SK-N-MC (cell line): ENCODE results near the gene GAPT.

ENCODE experiments used
- DNase-seq: peaks from one replicate; pipeline ENCODE4 v3.0.0-alpha.2; 2011; ENCODE audit warnings: low read depth, low spot score
- H3K27ac ChIP-seq: fragments of 200-600 bp; sonication (generic); 2 replicates; pipeline ENCODE4 v1.5.1; 2016; ENCODE audit warnings: mixed run types
- H3K36me3 ChIP-seq: fragments of 200-600 bp; sonication (generic); 2 replicates; pipeline ENCODE4 v1.6.1; 2017; ENCODE audit warnings: antibody characterized with exemption, low read length, mixed read lengths; ENCODE audit not compliant: insufficient read depth
- H3K4me3 ChIP-seq: fragments of 200-600 bp; sonication (generic); 2 replicates; pipeline ENCODE4 v1.5.1; 2016
- H3K9ac ChIP-seq: fragments of 200-600 bp; sonication (generic); 2 replicates; pipeline ENCODE4 v1.8.0; 2017; ENCODE audit warnings: mixed run types, mixed read lengths; ENCODE audit not compliant: insufficient read length
- H3K9me3 ChIP-seq: fragments of 200-600 bp; sonication (generic); 2 replicates; pipeline ENCODE4 v1.6.1; 2017; ENCODE audit warnings: low read depth, mild to moderate bottlenecking, antibody characterized with exemption, low read length, moderate library complexity, mixed read lengths
- EZH2 ChIP-seq: fragments of 200-600 bp; sonication (generic); IDR thresholded peaks from one replicate; pipeline ENCODE4 v1.6.1; 2017; ENCODE audit warnings: antibody characterized with exemption
- FOXP2 ChIP-seq: optimal IDR thresholded peaks from 2 replicates; pipeline ENCODE3; 2011; ENCODE audit warnings: mild to moderate bottlenecking, moderate library complexity; ENCODE audit not compliant: insufficient read depth; ENCODE audit errors: extremely low read length, control extremely low read depth
- POLR2AphosphoS5 ChIP-seq: IDR thresholded peaks from 2 replicates; pipeline ENCODE4 v1.6.1; 2012; ENCODE audit warnings: mild to moderate bottlenecking, low read depth, low read length, borderline replicate concordance

GAPT gene

DNA sequence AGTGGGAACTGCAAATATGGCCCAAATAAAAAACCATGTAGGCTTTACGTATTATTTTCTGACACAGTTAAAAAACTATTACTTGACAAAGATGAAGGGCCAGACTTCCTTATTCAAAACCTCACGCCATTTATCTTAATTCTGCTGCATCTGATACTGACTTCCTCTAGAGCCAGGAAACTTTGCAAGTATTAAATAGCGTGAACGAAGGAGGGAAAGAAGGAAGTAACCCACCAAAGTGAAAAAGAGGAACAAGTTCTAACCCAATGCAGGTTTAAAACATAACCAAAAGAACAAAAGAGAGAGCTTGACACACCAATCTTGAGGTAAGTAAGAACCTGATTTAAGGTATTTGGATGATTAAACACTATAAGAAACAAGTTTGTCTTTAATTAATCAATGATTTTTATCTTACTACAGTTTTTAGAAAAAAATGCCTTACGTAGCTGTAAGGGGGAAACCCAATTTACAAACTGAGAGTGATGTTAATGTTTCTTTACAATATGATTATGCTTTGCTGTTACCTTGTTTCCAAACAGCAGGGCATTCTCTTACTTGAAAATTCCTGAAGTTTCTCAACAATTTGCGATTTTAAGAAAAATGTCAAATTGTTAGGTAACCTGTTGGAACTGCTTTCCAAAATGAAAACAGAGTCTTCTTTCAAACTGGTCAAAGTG lies at the start of gene GAPT:
TSS of gene GAPT (plus strand) at position 220 of the 677 bp plus-strand sequence. CDS start 3,102 bp downstream, outside the sequence.
- no peak for TF ChIP-seq POLR2AphosphoS5
- TF ChIP-seq EZH2, result no peak
- no peak for TF ChIP-seq FOXP2
- Histone ChIP-seq H3K9ac (no peak within 1 kb of the TSS), H3K4me3 (no peak within 1 kb of the TSS), H3K9me3 (no peaks in the 10 kb centered on the region), H3K36me3 (no peaks in the 10 kb centered on the region), H3K27ac (no peak within 1 kb of the TSS)
- DNase-seq, result no peak

DNA sequence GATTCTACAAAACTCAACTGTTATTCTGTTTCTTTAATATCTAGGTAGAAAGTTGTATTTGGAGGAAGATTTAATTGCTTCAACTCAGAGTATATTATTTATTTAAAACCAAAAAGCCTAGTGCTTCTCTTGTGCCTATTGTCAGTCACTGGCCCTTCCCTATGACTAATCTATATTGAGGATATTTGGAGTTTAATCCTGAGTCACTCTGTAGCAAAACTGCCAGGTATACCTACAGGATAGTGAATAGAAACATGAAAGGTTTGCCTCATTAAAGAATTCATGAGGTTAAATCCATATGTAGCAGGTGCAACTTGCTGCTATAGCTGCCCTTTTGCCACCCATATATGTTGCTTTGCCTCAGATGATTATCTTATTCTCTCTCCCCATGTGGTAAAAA lies 46.4 kb upstream of the GAPT start:
- TF ChIP-seq POLR2AphosphoS5 (no peak), FOXP2 (no peak), EZH2 (no peak)
- Histone ChIP-seq H3K9me3 (no peaks in the 10 kb centered on the region), H3K36me3 (no peaks in the 10 kb centered on the region), H3K9ac (no peak overlapping the region), H3K4me3 (no peak overlapping the region), H3K27ac (no peak overlapping the region)
- no peak for DNase-seq

DNA sequence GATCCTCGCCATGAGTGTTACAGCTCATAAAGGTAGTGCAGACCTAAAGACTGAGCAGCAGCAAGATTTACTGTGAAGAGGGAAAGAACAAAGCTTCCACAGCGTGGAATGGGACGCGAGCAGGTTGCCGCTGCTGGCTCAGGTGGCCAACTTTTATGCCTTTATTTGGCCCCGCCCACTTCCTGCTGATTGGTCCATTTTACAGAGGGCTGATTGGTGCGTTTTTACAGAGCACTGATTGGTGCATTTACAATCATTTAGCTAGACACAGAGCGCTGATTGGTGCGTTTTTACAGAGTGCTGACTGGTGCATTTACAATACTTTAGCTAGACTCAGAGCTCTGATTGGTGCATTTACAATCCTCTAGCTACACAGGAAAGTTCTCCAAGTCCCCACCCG lies 45.2 kb upstream of the GAPT start:
- Histone ChIP-seq H3K36me3 (no peaks in the 10 kb centered on the region), H3K4me3 (no peak overlapping the region), H3K9ac (no peak overlapping the region), H3K27ac (no peak overlapping the region), H3K9me3 (no peaks in the 10 kb centered on the region)
- no peak for DNase-seq
- TF ChIP-seq FOXP2 (no peak), POLR2AphosphoS5 (no peak), EZH2 (no peak)

DNA sequence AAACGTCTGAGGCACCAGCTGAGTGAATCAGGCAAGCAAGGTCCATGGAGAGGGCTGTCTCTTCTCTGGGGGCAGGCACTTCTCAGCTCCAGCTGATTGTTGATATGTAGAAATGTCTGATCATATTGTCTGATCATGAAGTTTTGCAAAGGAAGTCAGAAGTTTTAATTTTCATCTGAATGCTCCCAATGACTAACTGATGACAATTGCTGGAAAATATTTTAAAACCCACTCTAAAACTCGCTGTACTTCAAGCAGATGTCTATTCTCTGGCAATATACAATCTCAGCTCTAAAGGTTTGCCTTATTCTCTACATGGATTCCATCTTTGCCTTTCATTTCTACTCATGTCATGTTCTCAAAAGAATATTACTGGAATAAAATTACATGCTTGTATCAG lies 44.0 kb upstream of the GAPT start:
- Histone ChIP-seq H3K4me3 (no peak overlapping the region), H3K36me3 (no peaks in the 10 kb centered on the region), H3K27ac (no peak overlapping the region), H3K9me3 (no peaks in the 10 kb centered on the region), H3K9ac (no peak overlapping the region)
- TF ChIP-seq EZH2, result no peak
- TF ChIP-seq POLR2AphosphoS5, result no peak
- no peak for TF ChIP-seq FOXP2
- no peak for DNase-seq

DNA sequence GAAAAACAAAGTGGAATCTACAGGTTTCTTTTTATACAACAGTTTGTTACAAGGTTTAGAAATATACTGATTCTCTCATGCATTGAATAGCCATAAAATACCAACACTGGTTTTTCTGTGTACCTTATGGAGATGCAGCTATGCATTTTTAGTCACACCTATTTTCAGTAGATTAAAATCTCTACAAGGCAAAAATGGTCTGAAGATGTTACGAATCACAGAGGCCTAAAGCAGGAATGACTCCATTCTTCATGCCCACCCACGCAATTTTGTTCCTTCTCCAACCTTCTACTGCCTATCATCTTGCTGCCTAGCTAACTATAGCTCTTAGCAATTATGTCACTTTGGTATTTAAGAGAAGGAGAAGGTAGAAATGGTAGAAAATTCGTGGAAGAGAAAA lies 41.2 kb upstream of the GAPT start:
- DNase-seq, result no peak
- Histone ChIP-seq H3K36me3 (no peaks in the 10 kb centered on the region), H3K9me3 (no peaks in the 10 kb centered on the region)

DNA sequence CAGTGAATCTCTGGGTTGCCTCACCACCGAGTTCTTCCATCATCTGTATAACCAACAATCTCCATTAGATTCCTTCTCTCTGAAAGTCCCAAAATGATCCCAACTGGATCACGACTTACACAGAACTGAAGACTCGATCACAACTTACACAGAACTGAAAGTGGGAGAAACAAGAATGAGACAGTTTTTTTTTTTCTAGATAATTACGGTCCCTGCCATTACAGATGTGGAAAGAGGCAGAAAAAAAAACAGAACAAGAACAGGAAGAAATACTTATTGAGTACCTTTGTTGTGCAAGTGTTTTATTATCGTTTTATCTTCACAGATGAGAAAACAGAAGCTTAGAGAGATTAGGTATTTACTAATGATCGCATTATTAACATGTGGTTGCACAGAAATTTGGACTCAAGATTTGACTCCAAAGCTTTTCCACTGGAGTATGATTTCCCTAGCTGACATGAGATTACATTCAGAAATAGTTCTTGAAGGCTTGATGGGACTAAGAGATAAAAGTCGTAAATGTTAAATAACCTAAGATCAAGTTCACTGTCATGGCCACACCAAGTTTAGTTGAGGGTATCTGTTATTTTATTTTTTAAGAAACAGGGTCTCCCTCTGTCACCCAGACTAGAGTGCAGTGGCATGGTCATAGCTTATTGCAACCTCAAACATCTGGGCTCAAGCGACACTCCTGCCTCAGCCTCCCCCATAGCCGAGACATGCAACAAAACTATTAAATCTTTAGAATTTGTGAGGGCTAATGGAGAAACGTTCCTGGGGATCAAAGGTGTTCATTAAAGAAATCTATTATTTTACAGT lies 40.2 kb upstream of the GAPT start:
- Histone ChIP-seq H3K36me3 (no peaks in the 10 kb centered on the region), H3K4me3 (no peak overlapping the region), H3K9me3 (no peaks in the 10 kb centered on the region), H3K27ac (no peak overlapping the region), H3K9ac (no peak overlapping the region)
- no peak for TF ChIP-seq FOXP2
- no peak for TF ChIP-seq POLR2AphosphoS5
- no peak for TF ChIP-seq EZH2
- no peak for DNase-seq

More for the DNA sequence above, 41.2 kb upstream of the GAPT start:
- Histone ChIP-seq H3K4me3 (no peak overlapping the region), H3K27ac (no peak overlapping the region), H3K9ac (no peak overlapping the region)
- TF ChIP-seq FOXP2, result no peak
- TF ChIP-seq EZH2, result no peak
- TF ChIP-seq POLR2AphosphoS5, result no peak

DNA sequence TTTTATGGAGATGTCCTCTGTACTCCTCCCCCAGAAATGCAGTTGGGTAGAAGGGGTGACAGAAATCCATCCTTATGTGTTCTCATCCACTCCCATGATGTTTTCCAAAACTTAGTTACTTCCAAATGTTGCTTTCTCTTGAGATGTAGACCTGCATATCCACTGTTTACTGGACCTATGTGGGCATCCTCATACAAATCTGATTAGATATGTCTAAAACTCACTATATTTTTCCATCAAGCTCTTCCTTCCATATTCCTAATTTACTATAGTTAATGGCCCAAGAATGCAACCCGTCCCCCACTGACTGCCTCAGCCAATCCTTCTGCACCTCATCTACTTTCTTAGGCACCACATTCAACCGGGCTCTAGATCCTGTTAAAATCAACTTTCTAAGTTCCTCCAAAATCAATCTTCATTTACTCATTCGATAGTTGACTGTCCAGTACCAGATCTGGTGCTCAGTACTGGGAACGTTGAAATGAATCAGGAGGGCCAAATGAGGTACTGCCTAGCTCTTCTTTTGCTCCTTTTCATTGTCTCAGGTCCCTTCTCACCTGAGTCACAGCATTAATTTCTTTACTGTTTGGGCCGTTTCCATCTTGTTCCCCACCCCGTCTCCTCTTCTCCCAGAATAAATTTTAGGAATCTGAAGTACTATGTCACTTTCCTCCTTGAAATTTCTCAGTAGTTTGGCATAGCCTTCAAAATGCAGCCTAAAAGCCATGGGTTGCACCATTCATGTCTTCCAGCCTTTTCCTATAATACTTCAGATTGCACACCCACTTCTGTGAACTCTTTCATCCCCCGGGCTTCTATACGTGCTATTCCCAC lies 39.3 kb upstream of the GAPT start:
- Histone ChIP-seq H3K27ac (no peak overlapping the region), H3K36me3 (no peaks in the 10 kb centered on the region)

DNA sequence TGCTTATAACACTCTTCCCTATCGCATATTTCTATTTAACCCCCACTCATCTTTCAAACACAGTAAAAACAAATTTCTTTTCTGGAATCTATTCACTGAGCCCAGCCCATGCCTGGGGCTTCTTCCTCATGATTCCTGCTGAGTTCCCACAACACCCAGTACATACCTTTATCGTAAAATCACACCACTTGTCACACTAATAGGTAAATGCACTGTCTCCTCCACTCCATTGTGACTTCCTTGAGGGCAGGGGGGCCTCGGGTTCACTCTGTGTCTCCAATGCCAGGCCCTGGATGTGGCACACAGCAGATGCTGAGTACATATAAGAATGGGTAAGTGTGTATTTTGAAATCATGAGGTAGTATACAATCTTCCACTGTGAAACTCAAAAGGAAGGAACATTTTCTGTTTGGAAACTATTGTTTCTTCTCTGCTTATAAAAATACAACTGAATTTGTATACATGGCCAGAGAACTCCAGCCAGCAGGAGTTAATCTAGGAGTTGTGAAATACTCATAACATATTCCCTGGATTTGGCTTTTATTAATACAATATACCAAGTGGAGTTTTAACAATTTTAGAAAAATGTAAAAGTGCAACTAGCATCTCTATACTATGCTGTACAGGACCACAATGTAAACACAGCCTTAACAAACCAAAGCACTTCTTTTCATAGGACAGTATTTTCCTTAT lies 38.5 kb upstream of the GAPT start:
- no peak for DNase-seq
- Histone ChIP-seq H3K9me3 (no peaks in the 10 kb centered on the region), H3K9ac (no peak overlapping the region), H3K4me3 (no peak overlapping the region), H3K27ac (no peak overlapping the region), H3K36me3 (no peaks in the 10 kb centered on the region)
- TF ChIP-seq FOXP2 (no peak), POLR2AphosphoS5 (no peak), EZH2 (no peak)

More for the DNA sequence above, 39.3 kb upstream of the GAPT start:
- H3K9me3 ChIP-seq, result no peaks in the 10 kb centered on the region
- DNase-seq, result no peak
- TF ChIP-seq POLR2AphosphoS5 (no peak), EZH2 (no peak), FOXP2 (no peak)
- no peak overlapping the region for H3K4me3 ChIP-seq
- H3K9ac ChIP-seq, result no peak overlapping the region

DNA sequence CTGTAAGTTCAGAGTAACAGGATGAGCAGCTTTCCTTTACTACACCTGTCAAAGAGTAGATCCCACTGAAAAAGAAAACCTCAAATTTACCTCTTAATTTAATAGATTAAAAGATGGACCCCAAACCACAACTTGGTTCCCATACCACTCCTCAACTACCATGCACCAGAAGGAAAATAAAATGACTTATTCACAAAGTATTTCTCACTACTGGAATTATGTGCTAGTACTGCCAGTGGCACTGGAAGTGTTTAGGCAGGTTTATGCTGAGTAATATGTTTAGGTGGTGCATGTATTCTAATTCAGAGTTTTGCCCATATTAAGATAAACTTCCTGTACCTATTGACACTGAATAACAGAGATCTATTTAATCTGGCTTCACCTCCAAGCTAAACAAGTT lies 37.9 kb upstream of the GAPT start:
- Histone ChIP-seq H3K9ac (no peak overlapping the region), H3K4me3 (no peak overlapping the region), H3K9me3 (no peaks in the 10 kb centered on the region), H3K27ac (no peak overlapping the region), H3K36me3 (no peaks in the 10 kb centered on the region)
- TF ChIP-seq POLR2AphosphoS5 (no peak), FOXP2 (no peak), EZH2 (no peak)
- DNase-seq, result no peak
